Measurements from ENCODE around the gene CRIM1. TPM values are rescaled to one million over a fixed set of nuclear protein-coding genes. Genes with fewer than 3 reads are reported as not detected.

The CRIM1 gene
- total RNA-seq, 2 donors from 2014 or later = 55.7 to 90.7 TPM

DNA sequence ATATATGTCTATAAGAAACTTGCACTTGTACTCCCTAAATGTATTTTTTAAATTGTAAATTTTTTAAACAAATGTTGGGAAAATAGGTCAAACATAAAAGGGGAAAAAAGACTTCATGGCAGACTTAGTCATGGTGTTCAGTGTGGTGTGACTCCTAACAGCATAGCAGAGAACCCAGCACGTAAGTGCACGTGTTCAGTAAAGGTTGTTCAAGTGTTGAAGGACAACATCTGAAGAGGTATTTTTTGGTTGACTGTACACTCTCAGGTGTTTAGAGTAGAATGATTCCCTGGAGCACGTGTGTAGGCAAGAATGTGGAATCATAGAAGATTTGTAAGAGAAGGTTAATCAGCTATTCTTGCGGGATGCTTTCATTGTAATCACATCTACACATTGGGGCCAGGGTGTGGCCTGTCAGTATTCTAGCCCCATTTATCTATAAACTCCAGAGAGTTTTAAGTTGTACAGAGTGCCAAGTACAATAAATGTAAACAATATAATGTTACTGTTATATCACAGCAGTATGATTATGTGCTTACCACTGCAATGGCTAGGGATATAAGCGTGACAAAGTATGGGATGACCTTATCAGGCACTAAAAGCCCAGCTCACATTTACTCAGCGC lies 106.8 kb downstream of the CRIM1 start:
- DNase-seq = no peak
- Histone ChIP-seq H3K27ac (no peak overlapping the region), H3K9me3 (no peaks in the 10 kb centered on the region), H3K36me3 (no peaks in the 10 kb centered on the region), H3K4me3 (no peak overlapping the region), H3K4me1 (no peaks in the 10 kb centered on the region), H3K9ac (ENCODE audit: low read depth in 2 of 2, low read length in 2 of 2) (no peak overlapping the region), H3K27me3 (no peaks in the 10 kb centered on the region)
- intact Hi-C loops (cut with DNase I) = loop anchor here (5.0 kb wide), 1 partner anchor 105 kb away; the partner anchor contains the start of gene CRIM1
- TF ChIP-seq, protein P1, sequence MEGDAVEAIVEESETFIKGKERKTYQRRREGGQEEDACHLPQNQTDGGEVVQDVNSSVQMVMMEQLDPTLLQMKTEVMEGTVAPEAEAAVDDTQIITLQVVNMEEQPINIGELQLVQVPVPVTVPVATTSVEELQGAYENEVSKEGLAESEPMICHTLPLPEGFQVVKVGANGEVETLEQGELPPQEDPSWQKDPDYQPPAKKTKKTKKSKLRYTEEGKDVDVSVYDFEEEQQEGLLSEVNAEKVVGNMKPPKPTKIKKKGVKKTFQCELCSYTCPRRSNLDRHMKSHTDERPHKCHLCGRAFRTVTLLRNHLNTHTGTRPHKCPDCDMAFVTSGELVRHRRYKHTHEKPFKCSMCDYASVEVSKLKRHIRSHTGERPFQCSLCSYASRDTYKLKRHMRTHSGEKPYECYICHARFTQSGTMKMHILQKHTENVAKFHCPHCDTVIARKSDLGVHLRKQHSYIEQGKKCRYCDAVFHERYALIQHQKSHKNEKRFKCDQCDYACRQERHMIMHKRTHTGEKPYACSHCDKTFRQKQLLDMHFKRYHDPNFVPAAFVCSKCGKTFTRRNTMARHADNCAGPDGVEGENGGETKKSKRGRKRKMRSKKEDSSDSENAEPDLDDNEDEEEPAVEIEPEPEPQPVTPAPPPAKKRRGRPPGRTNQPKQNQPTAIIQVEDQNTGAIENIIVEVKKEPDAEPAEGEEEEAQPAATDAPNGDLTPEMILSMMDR (IDR thresholded peaks at IDR 0.05) = no peak

DNA sequence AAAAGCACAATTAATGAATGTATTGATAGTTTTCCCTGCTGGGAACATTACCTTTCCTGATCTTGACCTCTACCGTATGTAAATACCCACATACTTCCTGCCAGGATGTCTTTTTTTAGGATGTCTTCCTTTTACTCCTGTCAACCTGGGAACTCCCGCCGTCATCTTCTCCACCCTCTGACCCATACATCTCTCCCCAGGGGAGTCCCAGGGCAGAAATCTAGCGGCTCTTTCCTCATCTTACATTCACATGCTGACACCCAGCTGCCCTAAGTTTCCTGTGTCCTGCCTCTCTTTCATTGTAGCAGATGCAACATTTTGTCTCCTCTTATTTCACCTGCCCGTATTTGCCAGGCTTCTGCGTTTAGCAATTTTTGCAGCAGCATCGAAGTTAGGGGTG lies 107.8 kb downstream of the CRIM1 start:
- H3K9me3 ChIP-seq = no peaks in the 10 kb centered on the region
- no peaks in the 10 kb centered on the region for H3K4me1 ChIP-seq
- no peak overlapping the region for H3K9ac ChIP-seq (ENCODE audit: low read depth in 2 of 2, low read length in 2 of 2)
- TF ChIP-seq, protein P1 (IDR thresholded peaks at IDR 0.05) = no peak
- no peaks in the 10 kb centered on the region for H3K27me3 ChIP-seq
- intact Hi-C loops (cut with DNase I) = loop anchor here (5.0 kb wide), 1 partner anchor 106 kb away; the partner anchor contains the start of gene CRIM1
- H3K36me3 ChIP-seq = no peaks in the 10 kb centered on the region
- no peak for DNase-seq
- no peak overlapping the region for H3K4me3 ChIP-seq
- no peak overlapping the region for H3K27ac ChIP-seq

DNA sequence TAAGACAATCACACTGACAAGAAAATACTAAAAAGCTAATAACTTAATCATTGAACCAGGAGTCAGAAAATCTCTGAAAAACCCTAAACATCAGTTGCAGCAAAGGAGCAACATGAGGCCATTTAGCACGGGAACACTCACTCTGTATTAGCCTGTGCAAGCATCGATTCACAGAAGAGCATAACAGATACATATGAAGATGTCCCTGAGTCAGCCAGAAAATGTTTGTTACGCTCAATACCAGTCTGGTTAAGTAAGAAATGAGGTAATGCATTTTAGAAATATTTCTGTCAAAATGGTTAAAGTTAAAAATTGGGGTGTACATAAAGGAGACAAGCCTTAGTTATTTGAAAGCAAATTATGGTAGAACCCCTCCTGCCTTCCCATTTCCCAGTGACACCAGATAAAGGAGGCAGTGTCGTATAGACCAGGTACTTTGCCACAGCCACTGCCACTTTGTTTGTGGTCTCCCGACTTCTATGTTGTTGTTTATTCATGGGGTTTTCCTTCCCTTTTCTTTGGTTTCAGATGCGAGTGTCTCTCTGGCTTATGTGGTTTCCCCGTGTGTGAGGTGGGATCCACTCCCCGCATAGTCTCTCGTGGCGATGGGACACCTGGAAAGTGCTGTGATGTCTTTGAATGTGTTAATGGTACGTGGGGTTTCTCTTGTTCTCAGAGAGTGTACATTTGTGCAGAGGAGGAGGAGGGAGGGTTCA lies 108.6 kb downstream of the CRIM1 start:
- TF ChIP-seq, protein P1 (IDR thresholded peaks at IDR 0.05) = no peak
- no peaks in the 10 kb centered on the region for H3K4me1 ChIP-seq
- intact Hi-C loops (cut with DNase I) = loop anchor here (5.0 kb wide), 1 partner anchor 107 kb away; the partner anchor contains the start of gene CRIM1
- no peak overlapping the region for H3K4me3 ChIP-seq
- H3K27me3 ChIP-seq = no peaks in the 10 kb centered on the region
- H3K27ac ChIP-seq = no peak overlapping the region
- no peaks in the 10 kb centered on the region for H3K9me3 ChIP-seq
- no peaks in the 10 kb centered on the region for H3K36me3 ChIP-seq
- no peak overlapping the region for H3K9ac ChIP-seq (ENCODE audit: low read depth in 2 of 2, low read length in 2 of 2)
- DNase-seq = no peak

DNA sequence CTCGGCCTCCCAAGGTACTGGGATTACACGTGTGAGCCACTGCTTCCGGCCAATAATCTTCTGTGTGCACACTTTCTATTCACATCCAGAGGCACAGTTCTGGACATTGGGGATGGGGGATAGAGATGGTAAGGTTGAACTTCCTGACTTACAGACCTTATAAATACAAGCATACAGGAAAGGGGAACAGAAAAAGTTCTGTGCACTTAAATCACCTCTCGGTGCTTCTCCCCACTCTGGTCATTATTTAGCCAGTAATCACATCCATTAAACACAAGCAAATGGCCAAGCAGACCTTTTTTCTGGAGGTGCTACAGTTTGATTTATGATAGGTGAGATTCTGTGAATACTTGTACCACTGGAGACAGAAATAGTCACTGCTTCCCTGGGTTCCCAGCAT lies 110.6 kb downstream of the CRIM1 start:
- H3K36me3 ChIP-seq = no peaks in the 10 kb centered on the region
- TF ChIP-seq, protein P1 (IDR thresholded peaks at IDR 0.05) = no peak

DNA sequence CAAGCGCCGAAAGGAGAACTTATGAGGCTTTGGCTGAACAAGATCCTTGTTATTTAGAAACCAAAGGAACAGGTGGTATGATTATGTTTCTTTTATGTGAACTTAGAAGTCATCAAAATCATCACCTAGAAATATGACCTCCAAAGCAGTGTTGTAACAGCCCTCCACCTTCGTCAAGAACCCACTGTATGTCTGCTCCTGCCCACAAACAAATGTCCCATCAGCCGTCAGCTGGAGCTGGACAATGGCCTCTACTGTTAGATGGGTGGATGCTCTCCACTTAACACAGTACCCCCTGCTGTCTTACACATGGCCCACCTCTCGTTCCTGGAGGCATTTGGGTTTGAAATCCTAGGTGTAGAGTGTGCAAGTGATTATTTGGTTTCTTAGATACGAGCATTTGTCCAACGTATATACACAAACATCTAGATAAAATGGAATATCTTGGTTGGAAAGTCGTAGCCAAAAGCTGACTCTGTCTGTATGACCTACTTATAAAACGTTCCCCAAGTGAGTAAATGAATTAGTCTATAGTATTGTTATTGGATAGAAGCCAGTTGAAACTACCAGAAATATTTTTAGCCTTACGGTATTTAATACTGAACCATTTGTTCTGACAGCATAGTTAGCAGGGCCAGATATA lies 113.0 kb downstream of the CRIM1 start:
- TF ChIP-seq, protein P1 (IDR thresholded peaks at IDR 0.05) = no peak
- Histone ChIP-seq H3K36me3 (no peaks in the 10 kb centered on the region), H3K27ac (no peak overlapping the region)

More for the DNA sequence above, 110.6 kb downstream of the CRIM1 start:
- Histone ChIP-seq H3K4me3 (no peak overlapping the region), H3K27ac (no peak overlapping the region), H3K9me3 (no peaks in the 10 kb centered on the region), H3K4me1 (no peaks in the 10 kb centered on the region), H3K9ac (ENCODE audit: low read depth in 2 of 2, low read length in 2 of 2) (no peak overlapping the region), H3K27me3 (no peaks in the 10 kb centered on the region)
- no peak for DNase-seq
- intact Hi-C loops (cut with DNase I) = no loop called here

More for the DNA sequence above, 113.0 kb downstream of the CRIM1 start:
- no peaks in the 10 kb centered on the region for H3K9me3 ChIP-seq
- intact Hi-C loops (cut with DNase I) = no loop called here
- no peak overlapping the region for H3K4me3 ChIP-seq
- H3K9ac ChIP-seq (ENCODE audit: low read depth in 2 of 2, low read length in 2 of 2) = no peak overlapping the region
- no peak for DNase-seq
- no peaks in the 10 kb centered on the region for H3K27me3 ChIP-seq
- H3K4me1 ChIP-seq = no peaks in the 10 kb centered on the region
